Measurements from ENCODE around the gene ABCB7.
"Not testable (repeated sequence)": the region's sequence is repeated elsewhere in the genome, so short reads cannot be mapped to it uniquely, and the experiment has no call there.

ABCB7 gene

GRCh38 chrX:75051047-75051446, 105.0 kb downstream of the ABCB7 start:
- H3K9ac ChIP-seq (ENCODE audit: low read depth, low read length): no peak overlapping the region
- no peaks in the 10 kb centered on the region; the same call in 1 of the 2 replicates for H3K36me3 ChIP-seq (ENCODE audit: insufficient read depth, low read length)
- no peaks in the 10 kb centered on the region for H3K4me1 ChIP-seq (ENCODE audit: insufficient read depth, low read length)
- H3K9me3 ChIP-seq (ENCODE audit: control insufficient read depth, insufficient read depth, low read length): no peaks in the 10 kb centered on the region

DNA sequence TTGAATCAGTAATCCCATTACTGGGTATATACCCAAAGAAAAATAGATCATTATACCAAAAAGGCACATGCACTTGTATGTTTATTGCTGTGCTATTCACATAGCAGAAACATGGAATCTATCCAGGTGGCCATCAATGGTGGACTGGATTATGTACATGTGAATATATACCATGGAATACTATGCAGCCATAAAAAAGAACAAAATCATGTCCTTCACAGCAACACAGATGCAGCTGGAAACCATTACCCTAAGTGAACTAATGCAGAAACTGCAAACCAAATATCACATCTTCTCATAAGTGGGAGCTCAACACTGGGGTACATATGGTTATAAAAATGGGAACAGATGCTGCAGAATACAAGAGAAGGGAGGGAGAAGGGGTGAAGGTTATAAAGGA, 110.7 kb downstream of the ABCB7 start:
- Histone ChIP-seq H3K9me3 (ENCODE audit: control insufficient read depth, insufficient read depth, low read length) (peaks cover 3% of the 10 kb centered on the region; the same call in 1 of the 2 replicates), H3K36me3 (ENCODE audit: insufficient read depth, low read length) (no peaks in the 10 kb centered on the region; the same call in 1 of the 2 replicates)

GRCh38 chrX:75044142-75044541, 111.9 kb downstream of the ABCB7 start:
- not testable (repeated sequence) for H3K36me3 ChIP-seq (ENCODE audit: insufficient read depth, low read length); H3K9ac ChIP-seq (ENCODE audit: low read depth, low read length); H3K4me1 ChIP-seq (ENCODE audit: insufficient read depth, low read length); H3K9me3 ChIP-seq (ENCODE audit: control insufficient read depth, insufficient read depth, low read length)

More for the DNA sequence above, 110.7 kb downstream of the ABCB7 start:
- H3K4me1 ChIP-seq (ENCODE audit: insufficient read depth, low read length): no peaks in the 10 kb centered on the region
- no peak overlapping the region for H3K9ac ChIP-seq (ENCODE audit: low read depth, low read length)

DNA sequence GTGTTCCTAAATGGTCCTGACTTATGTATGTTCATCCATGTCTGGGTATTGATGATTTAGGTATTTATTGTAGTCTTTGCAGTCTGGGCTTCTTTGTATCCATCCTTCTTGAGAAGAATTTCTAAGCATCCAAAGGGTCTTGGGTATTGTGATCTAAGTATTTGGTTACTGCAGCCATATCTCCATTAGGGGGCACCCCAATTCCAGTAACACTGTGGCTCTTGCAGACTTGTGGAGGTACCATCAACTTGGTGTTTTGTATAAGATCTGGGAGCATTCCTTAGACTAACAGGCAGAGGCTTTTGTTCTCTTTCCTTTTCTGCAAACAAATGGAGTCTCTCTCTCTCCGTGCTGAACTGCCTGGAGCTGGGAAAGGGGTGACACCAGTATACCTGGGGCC, 117.2 kb downstream of the ABCB7 start:
- Histone ChIP-seq H3K9me3 (ENCODE audit: control insufficient read depth, insufficient read depth, low read length) (peaks cover 3% of the 10 kb centered on the region; the same call in 1 of the 2 replicates), H3K9ac (ENCODE audit: low read depth, low read length) (no peak overlapping the region), H3K4me1 (ENCODE audit: insufficient read depth, low read length) (no peaks in the 10 kb centered on the region), H3K36me3 (ENCODE audit: insufficient read depth, low read length) (no peaks in the 10 kb centered on the region)

Measured in ES-I3 (cell line).